ENCODE measurements around the gene GPR21.
A peak's percentile ranks its signal among the peaks of the same experiment; 100 is the strongest.

The GPR21 gene, protein sequence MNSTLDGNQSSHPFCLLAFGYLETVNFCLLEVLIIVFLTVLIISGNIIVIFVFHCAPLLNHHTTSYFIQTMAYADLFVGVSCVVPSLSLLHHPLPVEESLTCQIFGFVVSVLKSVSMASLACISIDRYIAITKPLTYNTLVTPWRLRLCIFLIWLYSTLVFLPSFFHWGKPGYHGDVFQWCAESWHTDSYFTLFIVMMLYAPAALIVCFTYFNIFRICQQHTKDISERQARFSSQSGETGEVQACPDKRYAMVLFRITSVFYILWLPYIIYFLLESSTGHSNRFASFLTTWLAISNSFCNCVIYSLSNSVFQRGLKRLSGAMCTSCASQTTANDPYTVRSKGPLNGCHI

DNA sequence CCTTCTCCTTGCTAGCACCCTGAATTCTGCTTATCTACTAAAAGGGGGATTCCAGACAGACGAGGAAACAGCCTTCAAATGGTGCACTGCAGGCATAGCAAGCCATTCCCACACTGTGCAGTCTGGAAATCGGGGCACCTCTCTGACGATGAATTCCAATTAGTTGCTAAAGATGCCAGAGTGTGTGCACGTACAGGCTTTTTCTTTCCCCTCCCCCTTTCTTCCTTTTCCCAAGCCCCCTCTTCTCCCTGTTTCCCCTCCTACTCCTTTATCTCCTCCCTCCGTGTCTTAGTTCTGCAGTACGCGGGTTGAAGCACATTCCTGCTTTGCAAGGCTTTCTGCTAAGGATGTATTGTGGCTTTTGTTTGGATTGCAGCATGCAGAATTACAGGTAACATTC lies at the start of gene GPR21:
Gene GPR21 (plus strand): TSS at position 316 of the 400 bp plus-strand sequence. CDS start 900 bp downstream, outside the sequence.
- TF ChIP-seq, protein P1, sequence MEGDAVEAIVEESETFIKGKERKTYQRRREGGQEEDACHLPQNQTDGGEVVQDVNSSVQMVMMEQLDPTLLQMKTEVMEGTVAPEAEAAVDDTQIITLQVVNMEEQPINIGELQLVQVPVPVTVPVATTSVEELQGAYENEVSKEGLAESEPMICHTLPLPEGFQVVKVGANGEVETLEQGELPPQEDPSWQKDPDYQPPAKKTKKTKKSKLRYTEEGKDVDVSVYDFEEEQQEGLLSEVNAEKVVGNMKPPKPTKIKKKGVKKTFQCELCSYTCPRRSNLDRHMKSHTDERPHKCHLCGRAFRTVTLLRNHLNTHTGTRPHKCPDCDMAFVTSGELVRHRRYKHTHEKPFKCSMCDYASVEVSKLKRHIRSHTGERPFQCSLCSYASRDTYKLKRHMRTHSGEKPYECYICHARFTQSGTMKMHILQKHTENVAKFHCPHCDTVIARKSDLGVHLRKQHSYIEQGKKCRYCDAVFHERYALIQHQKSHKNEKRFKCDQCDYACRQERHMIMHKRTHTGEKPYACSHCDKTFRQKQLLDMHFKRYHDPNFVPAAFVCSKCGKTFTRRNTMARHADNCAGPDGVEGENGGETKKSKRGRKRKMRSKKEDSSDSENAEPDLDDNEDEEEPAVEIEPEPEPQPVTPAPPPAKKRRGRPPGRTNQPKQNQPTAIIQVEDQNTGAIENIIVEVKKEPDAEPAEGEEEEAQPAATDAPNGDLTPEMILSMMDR (IDR thresholded peaks at IDR 0.05; ENCODE audit: extremely low read depth, insufficient read depth, missing control alignments): no peak
- in situ Hi-C loops (cut with MboI; ENCODE audit: low pct_unique_long_range_greater_than_20kb, low sequenced_read_pairs, unreplicated experiment): no loop called here
- DNase-seq (ENCODE audit: low spot score): no peak

DNA sequence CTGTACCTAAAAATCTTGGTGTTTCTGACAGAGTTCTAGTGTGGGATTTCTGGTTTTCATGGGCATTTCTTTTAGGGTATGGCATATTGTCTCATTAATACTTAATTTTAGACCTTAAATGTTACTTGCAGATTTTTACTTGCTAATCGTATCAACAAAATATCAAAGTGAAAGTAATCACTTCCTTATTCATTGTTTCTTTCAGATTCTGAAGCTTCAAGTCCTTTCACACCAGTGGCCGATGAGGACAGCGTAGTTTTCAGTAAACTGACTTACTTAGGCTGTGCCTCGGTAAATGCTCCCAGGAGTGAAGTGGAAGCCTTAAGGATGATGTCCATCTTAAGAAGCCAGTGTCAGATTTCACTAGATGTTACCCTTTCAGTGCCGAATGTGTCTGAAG lies 47.5 kb upstream of the GPR21 start:
- TF ChIP-seq, protein P1 (IDR thresholded peaks at IDR 0.05; ENCODE audit: extremely low read depth, insufficient read depth, missing control alignments): no peak
- no peak for DNase-seq (ENCODE audit: low spot score)
- in situ Hi-C loops (cut with MboI; ENCODE audit: low pct_unique_long_range_greater_than_20kb, low sequenced_read_pairs, unreplicated experiment): no loop called here

DNA sequence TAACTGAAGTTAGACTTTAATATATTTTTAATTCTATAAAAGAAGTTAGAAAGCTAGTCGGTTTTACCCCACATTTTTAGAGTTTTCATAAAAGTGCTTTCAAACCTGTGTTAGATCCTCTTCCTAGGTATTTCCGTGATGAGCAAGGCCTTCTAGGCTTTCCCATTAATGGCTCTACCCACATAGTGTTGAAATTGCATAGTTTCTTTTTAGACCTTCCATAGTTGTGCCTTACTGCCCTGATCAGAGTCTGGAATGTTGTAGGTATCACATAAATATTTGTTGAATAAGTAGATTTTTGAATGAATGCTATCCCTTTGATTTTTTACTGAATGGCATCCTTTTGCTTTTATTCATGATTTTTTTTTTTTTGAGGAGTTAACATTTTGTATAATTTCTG lies 45.3 kb upstream of the GPR21 start:
- in situ Hi-C loops (cut with MboI; ENCODE audit: low pct_unique_long_range_greater_than_20kb, low sequenced_read_pairs, unreplicated experiment): no loop called here

DNA sequence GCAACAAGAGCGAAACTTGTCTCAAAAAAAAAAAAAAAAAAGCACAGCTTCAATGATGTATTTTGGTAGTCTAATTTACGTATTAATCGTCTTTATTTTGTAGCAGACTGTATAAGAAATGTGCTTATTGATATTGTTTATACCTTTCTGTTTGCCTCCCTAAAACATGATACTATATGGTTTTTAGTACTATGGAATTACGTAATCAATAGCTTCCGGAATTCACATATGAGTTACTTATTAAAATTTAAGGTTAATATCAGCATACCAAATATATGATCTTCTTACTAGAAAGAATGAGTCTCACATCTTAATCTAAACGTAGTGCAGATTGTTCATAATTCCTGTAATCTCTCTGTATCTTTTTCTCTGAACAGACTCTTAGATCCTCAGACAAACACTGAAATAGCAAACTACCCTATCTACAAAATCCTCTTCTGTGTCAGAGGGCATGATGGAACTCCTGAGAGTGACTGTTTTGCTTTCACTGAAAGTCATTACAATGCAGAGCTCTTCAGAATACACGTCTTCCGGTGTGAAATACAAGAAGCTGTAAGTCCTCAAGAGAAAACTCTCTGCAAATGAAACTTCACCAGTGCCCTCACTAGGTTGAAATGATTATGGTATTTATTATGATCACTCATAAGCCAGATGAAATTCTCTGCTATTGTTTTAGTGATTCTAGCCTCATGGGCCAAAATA lies 44.4 kb upstream of the GPR21 start:
- in situ Hi-C loops (cut with MboI; ENCODE audit: low pct_unique_long_range_greater_than_20kb, low sequenced_read_pairs, unreplicated experiment): no loop called here
- TF ChIP-seq, protein P1 (IDR thresholded peaks at IDR 0.05; ENCODE audit: extremely low read depth, insufficient read depth, missing control alignments): no peak
- DNase-seq (ENCODE audit: low spot score): peak; percentile 50

More for the DNA sequence above, 45.3 kb upstream of the GPR21 start:
- TF ChIP-seq, protein P1 (IDR thresholded peaks at IDR 0.05; ENCODE audit: extremely low read depth, insufficient read depth, missing control alignments): no peak
- DNase-seq (ENCODE audit: low spot score): no peak

DNA sequence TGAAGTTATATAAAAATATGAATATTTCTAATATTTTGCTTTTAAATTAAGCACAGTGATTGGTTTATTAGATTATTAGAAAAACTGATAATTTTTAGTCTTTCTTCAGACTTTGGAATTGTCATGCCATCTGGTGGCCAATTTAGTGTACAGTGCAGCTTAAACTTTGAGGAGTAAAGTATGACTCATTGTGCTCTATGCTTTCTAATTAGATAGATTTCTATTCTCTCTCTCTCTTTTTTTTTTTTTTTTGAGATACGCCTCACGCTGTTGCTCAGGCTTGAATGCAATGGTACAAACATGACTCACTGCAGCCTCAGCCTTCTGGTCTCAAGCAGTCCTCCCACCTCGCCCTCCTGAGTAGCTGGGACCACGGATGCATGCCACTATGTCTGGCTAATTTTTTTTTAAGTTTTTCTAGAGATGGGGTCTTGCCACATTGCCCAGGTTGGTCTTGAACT lies 42.1 kb upstream of the GPR21 start:
- TF ChIP-seq, protein P1 (IDR thresholded peaks at IDR 0.05; ENCODE audit: extremely low read depth, insufficient read depth, missing control alignments): peak; percentile 73
- in situ Hi-C loops (cut with MboI; ENCODE audit: low pct_unique_long_range_greater_than_20kb, low sequenced_read_pairs, unreplicated experiment): no loop called here
- peak; percentile 36 for DNase-seq (ENCODE audit: low spot score)

DNA sequence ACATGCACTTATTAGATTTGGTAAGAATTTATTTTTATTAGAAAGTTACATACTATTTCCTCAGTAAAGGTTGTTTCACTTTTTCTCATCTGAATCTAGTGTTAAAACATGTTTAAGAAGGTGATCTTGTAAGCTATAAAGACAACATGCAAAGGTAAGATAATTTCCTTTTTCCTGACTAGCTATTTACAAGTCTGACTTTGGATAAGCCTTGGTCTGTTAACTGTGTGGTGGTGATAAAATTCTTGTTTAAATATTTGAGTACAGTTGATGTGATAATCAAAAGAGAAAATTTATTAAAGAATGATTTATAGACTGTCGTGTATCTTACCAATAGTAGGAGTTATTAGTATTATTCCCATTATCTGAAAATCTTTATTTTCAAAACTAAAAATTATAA lies 36.9 kb upstream of the GPR21 start:
- in situ Hi-C loops (cut with MboI; ENCODE audit: low pct_unique_long_range_greater_than_20kb, low sequenced_read_pairs, unreplicated experiment): no loop called here
- no peak for DNase-seq (ENCODE audit: low spot score)
- TF ChIP-seq, protein P1 (IDR thresholded peaks at IDR 0.05; ENCODE audit: extremely low read depth, insufficient read depth, missing control alignments): no peak

Data from GM13977 (cell line).